Stromal cell of bone marrow (primary cell): Measurements from ENCODE around the gene CMTM2.
"Not testable (repeated sequence)": the region's sequence is repeated elsewhere in the genome, so short reads cannot be mapped to it uniquely, and the experiment has no call there.

Experiments used
- DNase-seq: peaks from one replicate; pipeline ENCODE4 v3.0.0-alpha.2; 2012; ENCODE audit warnings: low read depth

Gene CMTM2

GRCh38 chr16:66581246-66581952, 2.1 kb downstream of the CMTM2 start:
- DNase-seq = no peak

GRCh38 chr16:66585481-66586239, 6.4 kb downstream of the CMTM2 start:
- no peak for DNase-seq

GRCh38 chr16:66587881-66588600, 8.8 kb downstream of the CMTM2 start:
- no peak for DNase-seq

- DNase-seq = no peak
Observed at GRCh38 chr16:66588981-66589713, 9.9 kb downstream of the CMTM2 start.

GRCh38 chr16:66590322-66590721, 11.1 kb downstream of the CMTM2 start:
- DNase-seq = no peak

- no peak for DNase-seq
Observed at GRCh38 chr16:66591018-66591417, 11.8 kb downstream of the CMTM2 start.

GRCh38 chr16:66592241-66592640, 13.0 kb downstream of the CMTM2 start:
- no peak for DNase-seq

- DNase-seq = no peak
Observed at GRCh38 chr16:66592814-66593213, 13.6 kb downstream of the CMTM2 start.

GRCh38 chr16:66594739-66595138, 15.5 kb downstream of the CMTM2 start:
- DNase-seq = no peak

- DNase-seq = not testable (repeated sequence)
Observed at GRCh38 chr16:66596559-66596958, 17.3 kb downstream of the CMTM2 start.

GRCh38 chr16:66596986-66597848, 18.0 kb downstream of the CMTM2 start:
- no peak for DNase-seq

- no peak for DNase-seq
Observed at GRCh38 chr16:66598111-66598510, 18.8 kb downstream of the CMTM2 start.

GRCh38 chr16:66599726-66600125, 20.5 kb downstream of the CMTM2 start:
- DNase-seq = no peak

- no peak for DNase-seq
Observed at GRCh38 chr16:66600477-66600876, 21.2 kb downstream of the CMTM2 start.

- DNase-seq = no peak
Observed at GRCh38 chr16:66601471-66601870, 22.2 kb downstream of the CMTM2 start.

- no peak for DNase-seq
Observed at GRCh38 chr16:66603537-66604375, 24.5 kb downstream of the CMTM2 start.

- no peak for DNase-seq
Observed at GRCh38 chr16:66604376-66605176, 25.3 kb downstream of the CMTM2 start, which contains the start of gene CMTM3. Gene CMTM3, plus strand, starts transcription at chr16:66604704. Its CDS starts 102 bp downstream, at chr16:66604806.

- DNase-seq = no peak
Observed at GRCh38 chr16:66605177-66605978, 26.1 kb downstream of the CMTM2 start.
